ENCODE measurements around the gene OR4P4.

The OR4P4 gene

DNA sequence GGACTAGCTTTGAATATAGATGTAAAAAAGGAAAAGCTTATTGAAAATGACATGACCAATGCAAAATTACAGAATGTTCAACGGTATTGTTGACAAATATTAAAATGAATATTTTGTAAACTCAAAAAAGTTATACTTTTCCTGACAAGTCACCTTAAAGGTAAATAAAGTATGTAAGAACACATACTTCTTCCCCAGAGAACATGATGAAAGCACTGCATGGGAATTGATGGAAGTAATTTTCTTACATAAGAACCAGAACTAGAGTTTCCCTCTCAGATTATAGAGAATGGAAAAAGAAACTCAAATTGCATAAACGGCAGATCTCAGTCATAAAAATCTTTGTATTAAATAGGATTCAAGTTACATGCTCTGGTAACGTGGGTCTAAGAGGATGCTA, at the start of gene OR4P4:
Gene OR4P4, plus strand, starts transcription at position 301 of the 400 bp plus-strand sequence.
- TF ChIP-seq, protein P1, sequence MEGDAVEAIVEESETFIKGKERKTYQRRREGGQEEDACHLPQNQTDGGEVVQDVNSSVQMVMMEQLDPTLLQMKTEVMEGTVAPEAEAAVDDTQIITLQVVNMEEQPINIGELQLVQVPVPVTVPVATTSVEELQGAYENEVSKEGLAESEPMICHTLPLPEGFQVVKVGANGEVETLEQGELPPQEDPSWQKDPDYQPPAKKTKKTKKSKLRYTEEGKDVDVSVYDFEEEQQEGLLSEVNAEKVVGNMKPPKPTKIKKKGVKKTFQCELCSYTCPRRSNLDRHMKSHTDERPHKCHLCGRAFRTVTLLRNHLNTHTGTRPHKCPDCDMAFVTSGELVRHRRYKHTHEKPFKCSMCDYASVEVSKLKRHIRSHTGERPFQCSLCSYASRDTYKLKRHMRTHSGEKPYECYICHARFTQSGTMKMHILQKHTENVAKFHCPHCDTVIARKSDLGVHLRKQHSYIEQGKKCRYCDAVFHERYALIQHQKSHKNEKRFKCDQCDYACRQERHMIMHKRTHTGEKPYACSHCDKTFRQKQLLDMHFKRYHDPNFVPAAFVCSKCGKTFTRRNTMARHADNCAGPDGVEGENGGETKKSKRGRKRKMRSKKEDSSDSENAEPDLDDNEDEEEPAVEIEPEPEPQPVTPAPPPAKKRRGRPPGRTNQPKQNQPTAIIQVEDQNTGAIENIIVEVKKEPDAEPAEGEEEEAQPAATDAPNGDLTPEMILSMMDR (conservative IDR thresholded peaks at IDR 0.05; ENCODE audit: low read length) = no peak
- TF ChIP-seq EZH2phosphoT487 (IDR thresholded peaks at IDR 0.05; ENCODE audit: borderline replicate concordance) = no peak
- H3K4me3 ChIP-seq (ENCODE audit: low read length, poor library complexity, severe bottlenecking) = no peak within 1 kb of the TSS
- H3K9ac ChIP-seq (ENCODE audit: low read depth, low read length, poor library complexity, severe bottlenecking) = no peak within 1 kb of the TSS

DNA sequence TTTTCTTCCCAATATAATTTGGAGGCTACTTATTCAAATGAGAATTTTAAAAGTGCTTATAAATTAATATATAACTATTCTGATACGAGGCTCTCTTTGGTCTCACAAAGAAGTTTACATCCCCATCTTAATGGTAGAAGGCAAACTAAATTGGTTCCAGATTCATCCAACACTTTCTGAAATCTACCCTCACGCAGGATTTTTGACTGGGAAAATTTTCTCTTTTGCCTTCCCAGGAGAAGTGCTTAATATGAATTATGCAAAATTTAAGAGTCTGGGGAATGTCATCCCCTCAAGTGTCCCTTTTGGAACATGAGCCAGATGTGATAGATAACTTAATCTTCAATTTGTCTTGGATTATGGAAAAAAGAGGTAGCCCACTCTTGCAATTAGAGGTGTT, 27.4 kb upstream of the OR4P4 start, which contains the start of gene OR4C11:
Gene OR4C11, minus strand, starts transcription at position 101 of the 400 bp plus-strand sequence. CDS start 3,272 bp downstream, outside the sequence.
- Histone ChIP-seq H3K4me1 (ENCODE audit: insufficient read depth, low read length, poor library complexity, severe bottlenecking) (no peaks in the 10 kb centered on the region), H2AFZ (ENCODE audit: low read length) (no peak within 1 kb of the TSS), H4K20me1 (ENCODE audit: insufficient read depth, low read length, poor library complexity, severe bottlenecking) (no peaks in the 10 kb centered on the region), H3F3A (ENCODE audit: low read depth) (no peaks in the 10 kb centered on the region), H3K4me2 (ENCODE audit: low read depth, low read length, poor library complexity, severe bottlenecking) (no peak within 1 kb of the TSS), H3K9me3 (ENCODE audit: insufficient read depth, low read depth, low read length) (no peaks in the 10 kb centered on the region), H3K4me3 (ENCODE audit: low read length, poor library complexity, severe bottlenecking) (no peak within 1 kb of the TSS), H3K79me2 (ENCODE audit: insufficient read depth, low read length) (no peaks in the 10 kb centered on the region), H3K36me3 (ENCODE audit: insufficient read depth, low read length) (no peaks in the 10 kb centered on the region), H3K9me2 (replicated peaks; ENCODE audit: low read depth, low read length) (no peaks in the 10 kb centered on the region), H3K27me3 (ENCODE audit: insufficient read depth, low read length, poor library complexity, severe bottlenecking) (no peaks in the 10 kb centered on the region), H3K9ac (ENCODE audit: low read depth, low read length, poor library complexity, severe bottlenecking) (no peak within 1 kb of the TSS)
- no peak for TF ChIP-seq EZH2phosphoT487 (IDR thresholded peaks at IDR 0.05; ENCODE audit: borderline replicate concordance)

More for the DNA sequence above, at the start of gene OR4P4:
- no peaks in the 10 kb centered on the region for H3K9me3 ChIP-seq (ENCODE audit: insufficient read depth, low read depth, low read length)
- H3K4me1 ChIP-seq (ENCODE audit: insufficient read depth, low read length, poor library complexity, severe bottlenecking) = no peaks in the 10 kb centered on the region
- no peak within 1 kb of the TSS for H3K4me2 ChIP-seq (ENCODE audit: low read depth, low read length, poor library complexity, severe bottlenecking)
- no peaks in the 10 kb centered on the region for H3K36me3 ChIP-seq (ENCODE audit: insufficient read depth, low read length)
- no peaks in the 10 kb centered on the region for H3K9me2 ChIP-seq (replicated peaks; ENCODE audit: low read depth, low read length)
- no peaks in the 10 kb centered on the region for H3K79me2 ChIP-seq (ENCODE audit: insufficient read depth, low read length)
- no peaks in the 10 kb centered on the region for H3K27me3 ChIP-seq (ENCODE audit: insufficient read depth, low read length, poor library complexity, severe bottlenecking)
- H2AFZ ChIP-seq (ENCODE audit: low read length) = no peak within 1 kb of the TSS
- H3F3A ChIP-seq (ENCODE audit: low read depth) = no peaks in the 10 kb centered on the region
- H4K20me1 ChIP-seq (ENCODE audit: insufficient read depth, low read length, poor library complexity, severe bottlenecking) = no peaks in the 10 kb centered on the region

DNA sequence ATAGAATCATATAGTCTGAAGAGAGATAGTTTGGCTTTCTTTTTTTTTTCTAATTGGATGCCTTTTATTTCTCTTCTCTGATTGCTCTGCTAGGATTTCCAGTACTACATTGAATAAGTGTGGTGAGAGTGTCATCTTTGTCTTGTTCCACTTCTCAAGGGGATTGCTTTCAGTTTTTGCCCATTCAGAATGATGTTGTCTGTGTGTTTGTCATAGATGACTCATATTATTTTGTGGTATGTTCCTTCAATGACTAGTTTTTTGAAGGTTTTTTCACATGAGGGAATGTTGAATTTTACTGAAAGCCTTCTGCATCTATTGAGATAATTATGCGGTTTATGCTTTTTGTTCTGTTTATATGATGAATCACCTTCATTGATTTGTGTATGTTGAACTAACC, 10.4 kb upstream of the OR4P4 start:
- Histone ChIP-seq H3K9ac (ENCODE audit: low read depth, low read length, poor library complexity, severe bottlenecking) (no peak overlapping the region), H3K4me2 (ENCODE audit: low read depth, low read length, poor library complexity, severe bottlenecking) (no peak overlapping the region)
- TF ChIP-seq, protein P1 (conservative IDR thresholded peaks at IDR 0.05; ENCODE audit: low read length) = no peak
- TF ChIP-seq EZH2phosphoT487 (IDR thresholded peaks at IDR 0.05; ENCODE audit: borderline replicate concordance) = no peak

DNA sequence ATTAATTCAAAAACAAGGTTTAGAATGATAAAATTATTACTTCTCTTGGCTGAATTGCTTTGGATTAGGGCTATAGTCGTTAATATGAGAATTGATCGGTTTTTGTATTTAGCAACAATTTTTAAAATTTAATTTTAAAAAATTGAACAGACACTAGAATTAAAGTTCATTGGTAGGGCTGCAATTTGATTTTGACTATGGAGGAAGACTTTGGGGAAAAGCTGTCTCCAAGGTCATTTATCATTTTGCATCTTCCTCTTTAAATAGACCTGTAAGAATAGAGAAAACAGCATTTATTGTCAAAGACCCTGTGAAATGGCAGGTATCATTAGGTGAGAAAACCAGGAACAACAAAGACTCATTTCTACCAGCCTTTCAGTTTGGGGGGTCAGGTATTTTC, 13.1 kb downstream of the OR4P4 start, which contains the start of gene OR4S2:
Gene OR4S2, plus strand, starts transcription at position 301 of the 400 bp plus-strand sequence. CDS start 2,577 bp downstream, outside the sequence.
- TF ChIP-seq, protein P1 (conservative IDR thresholded peaks at IDR 0.05; ENCODE audit: low read length) = no peak
- TF ChIP-seq EZH2phosphoT487 (IDR thresholded peaks at IDR 0.05; ENCODE audit: borderline replicate concordance) = no peak
- H3K79me2 ChIP-seq (ENCODE audit: insufficient read depth, low read length) = no peaks in the 10 kb centered on the region
- H2AFZ ChIP-seq (ENCODE audit: low read length) = no peak within 1 kb of the TSS
- no peak within 1 kb of the TSS for H3K4me3 ChIP-seq (ENCODE audit: low read length, poor library complexity, severe bottlenecking)
- H4K20me1 ChIP-seq (ENCODE audit: insufficient read depth, low read length, poor library complexity, severe bottlenecking) = no peaks in the 10 kb centered on the region
- no peak within 1 kb of the TSS for H3K9ac ChIP-seq (ENCODE audit: low read depth, low read length, poor library complexity, severe bottlenecking)
- no peaks in the 10 kb centered on the region for H3F3A ChIP-seq (ENCODE audit: low read depth)
- no peaks in the 10 kb centered on the region for H3K4me1 ChIP-seq (ENCODE audit: insufficient read depth, low read length, poor library complexity, severe bottlenecking)
- H3K27me3 ChIP-seq (ENCODE audit: insufficient read depth, low read length, poor library complexity, severe bottlenecking) = no peaks in the 10 kb centered on the region
- H3K36me3 ChIP-seq (ENCODE audit: insufficient read depth, low read length) = no peaks in the 10 kb centered on the region
- H3K9me3 ChIP-seq (ENCODE audit: insufficient read depth, low read depth, low read length) = no peaks in the 10 kb centered on the region
- H3K9me2 ChIP-seq (replicated peaks; ENCODE audit: low read depth, low read length) = no peaks in the 10 kb centered on the region
- no peak within 1 kb of the TSS for H3K4me2 ChIP-seq (ENCODE audit: low read depth, low read length, poor library complexity, severe bottlenecking)

More for the DNA sequence above, 10.4 kb upstream of the OR4P4 start:
- no peaks in the 10 kb centered on the region for H3K36me3 ChIP-seq (ENCODE audit: insufficient read depth, low read length)
- no peaks in the 10 kb centered on the region for H3F3A ChIP-seq (ENCODE audit: low read depth)
- H3K9me2 ChIP-seq (replicated peaks; ENCODE audit: low read depth, low read length) = no peaks in the 10 kb centered on the region
- no peaks in the 10 kb centered on the region for H4K20me1 ChIP-seq (ENCODE audit: insufficient read depth, low read length, poor library complexity, severe bottlenecking)
- H3K27me3 ChIP-seq (ENCODE audit: insufficient read depth, low read length, poor library complexity, severe bottlenecking) = no peaks in the 10 kb centered on the region
- no peaks in the 10 kb centered on the region for H3K79me2 ChIP-seq (ENCODE audit: insufficient read depth, low read length)
- no peaks in the 10 kb centered on the region for H3K4me1 ChIP-seq (ENCODE audit: insufficient read depth, low read length, poor library complexity, severe bottlenecking)
- H3K9me3 ChIP-seq (ENCODE audit: insufficient read depth, low read depth, low read length) = peaks cover 6% of the 10 kb centered on the region; the same call in 1 of the 2 replicates
- H2AFZ ChIP-seq (ENCODE audit: low read length) = no peak overlapping the region
- no peak overlapping the region for H3K4me3 ChIP-seq (ENCODE audit: low read length, poor library complexity, severe bottlenecking)

Measured in Loucy (cell line).